HG03060 (cell line): ENCODE results near the gene C1GALT1.
"Not testable (repeated sequence)": the region's sequence is repeated elsewhere in the genome, so short reads cannot be mapped to it uniquely, and the experiment has no call there.

Experiments
- ATAC-seq: cut with Tn5 transposase; IDR thresholded peaks from one replicate; pipeline ENCODE4 v1.9.1; 2021; ENCODE audit warnings: low read depth, moderate number of reproducible peaks; ENCODE audit not compliant: unreplicated experiment

The C1GALT1 gene

DNA sequence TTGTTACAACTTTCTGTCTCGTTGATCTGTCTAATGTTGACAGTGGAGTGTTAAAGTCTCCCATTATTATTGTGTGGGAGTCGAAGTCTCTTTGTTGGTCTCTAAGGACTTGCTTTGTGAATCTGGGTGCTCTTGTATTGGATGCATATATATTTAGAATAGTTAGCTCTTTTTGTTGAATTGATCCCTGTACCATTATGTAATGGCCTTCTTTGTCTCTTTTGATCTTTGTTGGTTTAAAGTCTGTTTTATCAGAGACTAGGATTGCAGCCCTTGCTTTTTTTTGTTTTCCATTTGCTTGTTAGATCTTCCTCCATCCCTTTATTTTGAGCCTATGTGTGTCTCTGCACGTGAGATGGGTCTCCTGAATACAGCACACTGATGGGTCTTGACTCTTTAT is 17.2 kb downstream of the C1GALT1 start:
- ATAC-seq: not testable (repeated sequence)

GRCh38 chr7:7200255-7200654 is 17.9 kb downstream of the C1GALT1 start:
- ATAC-seq: not testable (repeated sequence)

DNA sequence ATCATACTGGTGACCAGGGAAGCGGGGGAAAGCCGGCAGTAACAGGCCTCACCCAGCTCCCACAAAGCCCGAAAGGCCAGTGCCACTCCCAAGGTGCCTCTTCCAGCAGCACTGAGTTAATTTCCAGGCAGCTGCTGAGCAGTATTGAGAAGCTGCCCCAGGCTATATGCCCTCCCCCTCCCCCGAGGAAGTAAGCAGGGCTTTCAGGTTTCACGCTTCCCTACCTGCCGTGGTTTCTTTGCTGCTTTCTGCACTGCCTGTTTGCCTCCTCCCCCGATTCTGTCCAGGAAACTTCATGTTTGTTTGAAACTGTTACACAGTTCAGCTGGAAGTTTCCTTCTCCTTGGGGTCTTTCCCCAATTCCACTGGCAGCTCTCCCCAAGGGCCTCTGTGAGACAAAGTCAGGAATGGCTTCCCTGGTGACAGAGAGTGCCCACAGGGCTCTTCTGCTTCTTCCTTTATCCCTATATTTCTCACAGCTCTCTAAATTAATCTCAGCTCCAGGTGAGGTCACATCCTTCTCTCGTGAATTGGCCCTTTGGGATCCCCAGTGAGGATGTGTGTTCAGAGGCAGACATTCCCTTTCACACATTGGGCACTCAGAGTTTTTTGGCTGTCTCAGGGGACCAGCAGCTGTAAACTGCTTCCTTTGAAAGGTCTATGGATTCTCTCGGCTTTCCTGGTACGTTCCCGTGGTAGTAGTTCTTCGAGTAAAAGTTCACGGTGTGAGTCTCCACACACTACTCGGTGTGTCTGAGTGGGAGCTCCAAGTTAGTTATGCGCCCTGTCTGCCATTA is 19.4 kb downstream of the C1GALT1 start:
- ATAC-seq: peak; percentile 58

DNA sequence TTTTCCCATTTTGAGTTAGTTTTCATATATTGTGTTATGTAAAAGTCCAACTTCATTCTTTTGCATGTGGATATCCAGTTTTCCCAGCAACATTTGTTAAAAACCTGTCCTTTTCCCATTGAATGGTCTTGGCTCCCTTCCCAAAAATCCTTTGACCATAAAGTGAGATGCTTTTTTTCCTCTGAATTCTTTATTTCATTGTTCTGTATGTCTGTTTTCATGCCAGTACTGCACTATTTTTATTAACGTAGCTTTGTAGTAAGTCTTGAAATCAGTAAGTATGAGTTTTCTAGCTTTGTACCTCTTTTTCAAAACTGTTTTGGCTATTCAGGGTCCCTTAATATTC is 20.0 kb downstream of the C1GALT1 start:
- no peak for ATAC-seq

DNA sequence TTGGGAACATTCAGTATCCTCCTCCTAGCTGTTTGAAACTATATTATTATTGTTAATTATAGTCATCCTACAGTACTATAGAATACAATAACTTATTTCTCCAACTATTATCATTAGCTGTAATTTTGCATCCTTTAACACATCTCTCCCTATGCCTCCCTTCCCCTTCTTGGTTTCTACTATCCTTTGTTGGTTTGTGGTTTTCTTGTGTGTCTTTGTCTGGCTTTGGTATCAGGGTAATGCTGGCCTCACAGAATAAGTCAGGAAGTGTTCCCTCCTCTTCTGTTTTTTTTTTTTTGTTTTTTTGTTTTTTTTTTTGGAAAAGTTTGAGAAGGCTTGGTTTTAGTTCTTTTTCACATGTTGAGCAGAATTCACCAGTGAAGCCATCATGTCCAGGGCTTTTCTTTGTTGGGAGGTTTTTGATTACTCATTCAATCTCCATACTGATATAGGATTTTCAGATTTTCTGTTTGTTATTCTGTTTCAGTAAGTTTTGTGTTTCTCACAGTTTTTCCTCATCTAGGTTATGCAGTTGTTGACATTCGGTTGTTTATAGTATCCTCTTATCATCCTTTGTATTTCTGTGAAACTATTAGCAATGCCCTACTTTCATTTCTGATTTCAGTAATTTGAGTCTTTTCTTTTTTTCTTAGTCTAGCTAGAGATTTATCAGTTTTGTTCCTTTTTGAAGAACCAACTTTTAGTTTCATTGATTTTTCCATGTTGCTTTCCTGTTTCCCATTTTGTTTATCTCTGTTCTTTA is 21.6 kb downstream of the C1GALT1 start:
- no peak for ATAC-seq

GRCh38 chr7:7207876-7208275 is 25.5 kb downstream of the C1GALT1 start:
- no peak for ATAC-seq

DNA sequence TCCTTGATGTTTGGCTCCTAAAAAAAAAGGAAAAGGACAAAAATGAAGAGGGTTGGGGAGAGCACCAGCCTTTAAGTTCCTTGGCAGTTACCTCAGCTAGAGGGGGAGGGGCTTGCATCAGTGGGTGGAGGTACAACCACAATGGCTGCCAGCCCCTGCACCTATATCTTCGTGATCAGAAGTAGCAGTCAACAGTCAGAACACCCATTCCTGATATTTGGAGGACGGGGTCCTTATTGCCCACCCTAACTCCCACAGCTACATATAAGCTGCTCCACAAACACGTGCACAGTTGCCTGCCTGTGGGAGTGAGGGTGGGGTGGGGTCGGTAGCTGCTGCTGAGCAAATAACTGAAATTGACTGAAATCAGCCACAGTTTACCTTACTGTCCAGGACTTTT is 26.2 kb downstream of the C1GALT1 start:
- no peak for ATAC-seq

DNA sequence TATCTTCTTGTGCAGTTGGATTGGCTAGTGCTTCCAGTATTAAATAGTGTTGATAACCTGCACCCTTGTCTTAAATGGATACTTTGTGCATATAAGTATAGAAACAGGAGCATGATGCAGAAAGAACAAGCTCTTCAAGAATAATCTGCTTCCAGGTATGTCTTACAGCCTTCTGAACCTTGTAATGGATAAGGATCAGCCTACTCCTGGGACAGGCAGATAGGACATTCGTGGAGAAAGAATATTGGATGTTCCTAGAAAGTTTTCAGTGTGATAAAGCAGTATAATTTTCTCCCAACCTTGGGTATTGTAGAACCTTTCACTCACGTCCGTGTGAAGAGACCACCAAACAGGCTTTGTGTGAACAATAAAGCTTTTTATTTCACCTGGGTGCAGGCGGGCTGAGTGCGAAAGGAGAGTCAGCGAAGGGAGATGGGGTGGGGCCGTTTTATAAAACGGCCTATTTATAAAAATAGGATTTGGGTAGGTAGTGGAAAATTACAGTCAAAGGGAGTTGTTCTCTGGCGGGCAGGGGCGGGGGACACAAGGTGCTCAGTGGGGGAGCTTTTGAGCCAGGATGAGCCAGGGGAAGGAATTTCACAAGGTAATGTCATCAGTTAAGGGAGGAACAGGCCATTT is 27.2 kb downstream of the C1GALT1 start:
- no peak for ATAC-seq

DNA sequence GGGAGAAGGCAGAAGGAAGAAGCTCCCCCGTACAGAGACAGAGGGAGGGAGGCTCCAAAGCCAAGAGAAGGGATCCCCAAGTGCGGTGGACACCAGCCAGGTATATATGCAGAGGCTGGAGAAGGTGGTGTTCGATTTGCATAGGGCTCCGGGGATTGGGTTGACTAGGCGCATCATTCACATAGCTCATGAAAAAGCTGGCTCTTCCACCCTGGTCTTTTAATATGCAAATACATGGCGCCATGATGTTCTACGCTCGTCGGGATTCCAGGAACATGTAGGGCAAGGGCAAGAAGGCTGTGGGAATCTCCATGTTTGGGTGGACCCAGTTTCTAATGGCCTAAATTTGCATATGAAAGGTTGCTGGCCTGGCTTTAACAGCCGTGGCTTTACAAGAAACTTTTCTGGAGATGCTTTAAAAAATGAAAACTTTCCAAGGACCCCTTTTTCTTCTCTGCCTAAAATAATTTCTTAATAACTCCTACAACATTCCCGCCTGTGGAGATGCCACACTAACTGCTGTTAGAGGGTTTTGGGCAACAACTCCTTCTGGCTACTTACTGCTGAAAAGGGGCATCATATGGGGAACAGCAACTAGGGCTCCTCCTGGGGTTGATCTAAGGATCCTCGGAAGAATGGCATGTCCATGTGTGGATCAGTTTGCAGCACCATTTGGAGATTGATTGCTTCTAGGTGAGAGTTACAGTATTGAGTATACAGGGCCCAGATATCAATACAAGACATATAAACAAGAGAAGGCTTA is 28.3 kb downstream of the C1GALT1 start:
- ATAC-seq: no peak

- no peak for ATAC-seq
These were observed 30.3 kb downstream of the C1GALT1 start for GRCh38 chr7:7212612-7213011.

GRCh38 chr7:7214398-7215347 is 32.3 kb downstream of the C1GALT1 start:
- no peak for ATAC-seq

- ATAC-seq: no peak
These were observed 33.9 kb downstream of the C1GALT1 start for GRCh38 chr7:7216279-7216678.

GRCh38 chr7:7219216-7219615 is 36.9 kb downstream of the C1GALT1 start:
- no peak for ATAC-seq

DNA sequence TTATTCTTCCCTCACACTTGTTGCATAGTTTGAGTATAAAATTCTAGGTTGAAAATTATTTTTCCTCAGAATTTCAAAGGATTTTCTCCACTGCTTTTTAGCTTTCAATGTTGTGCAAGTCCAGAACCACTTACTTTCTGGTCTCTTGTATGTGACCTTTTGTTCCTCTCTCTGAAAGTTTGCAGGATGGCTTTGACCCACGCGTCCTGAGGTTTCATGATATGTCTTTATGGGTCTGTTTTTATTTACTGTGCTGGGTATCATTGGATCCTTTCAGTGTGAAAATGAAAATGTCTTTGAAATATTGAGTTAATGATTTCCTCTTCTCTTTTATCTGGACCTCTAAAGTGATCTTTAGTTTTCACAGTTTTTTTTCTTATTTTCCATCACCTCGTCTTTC is 38.5 kb downstream of the C1GALT1 start:
- ATAC-seq: no peak

- ATAC-seq: no peak
These were observed 39.3 kb downstream of the C1GALT1 start for GRCh38 chr7:7221599-7222038.

DNA sequence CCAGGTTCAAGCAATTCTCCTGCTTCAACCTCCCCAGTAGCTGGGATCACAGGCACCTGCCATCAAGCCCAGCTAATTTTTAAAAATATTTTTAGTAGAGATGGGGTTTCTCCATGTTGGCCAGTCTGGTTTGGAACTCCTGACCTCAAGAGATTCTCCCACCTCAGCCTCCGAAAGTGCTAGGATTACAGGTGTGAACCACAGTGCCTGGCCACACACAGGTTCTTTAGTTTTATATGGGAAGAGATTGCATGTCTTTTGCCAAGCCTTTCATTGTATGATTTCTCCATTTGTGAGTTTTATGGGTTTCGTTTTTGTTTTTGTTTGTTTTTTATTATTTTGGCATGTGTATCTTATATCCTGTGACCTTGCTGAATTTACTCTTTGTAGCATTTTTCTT is 40.9 kb downstream of the C1GALT1 start:
- ATAC-seq: no peak

DNA sequence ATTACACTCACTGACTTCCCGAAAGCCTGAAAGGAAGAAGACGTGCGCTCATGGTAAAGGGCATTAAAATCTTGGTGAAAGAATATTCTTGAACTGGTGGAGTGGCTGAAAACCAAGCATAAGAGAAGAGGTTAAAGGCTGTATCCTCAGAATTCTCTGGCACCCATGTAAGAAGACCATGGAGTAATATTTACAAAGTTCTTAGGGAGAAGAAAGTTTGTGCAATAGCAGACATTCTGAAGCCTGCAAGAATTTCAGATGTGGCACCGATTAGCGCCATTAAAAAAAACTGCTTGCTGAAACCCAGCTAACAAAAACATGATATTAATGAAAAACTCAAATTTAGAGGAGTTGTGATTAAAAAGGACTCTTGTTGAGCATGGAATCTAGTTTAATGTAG is 44.1 kb downstream of the C1GALT1 start:
- no peak for ATAC-seq

GRCh38 chr7:7228472-7228871 is 46.1 kb downstream of the C1GALT1 start:
- no peak for ATAC-seq

DNA sequence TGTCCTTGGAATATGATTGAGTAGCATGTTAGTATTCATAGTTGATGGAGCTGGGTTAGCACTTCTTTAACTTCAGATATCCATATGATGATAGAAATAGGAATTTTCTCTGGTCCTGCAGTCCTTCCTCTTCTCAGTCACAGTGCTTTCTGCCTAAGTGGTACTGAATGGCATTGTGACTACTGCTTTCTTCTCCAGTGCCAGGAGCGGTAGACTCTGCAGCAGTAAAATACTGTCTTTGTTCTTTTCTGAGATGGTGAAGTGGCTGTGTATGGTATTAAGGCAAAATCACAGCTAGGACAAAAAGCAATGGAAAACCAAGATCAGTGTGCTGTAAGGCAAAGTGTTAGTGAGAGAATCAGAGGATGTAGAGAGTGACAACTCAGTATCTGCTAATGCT is 46.6 kb downstream of the C1GALT1 start:
- no peak for ATAC-seq

GRCh38 chr7:7231000-7231399 is 48.7 kb downstream of the C1GALT1 start:
- ATAC-seq: no peak
